HL-60 (cell line): ENCODE data around the gene MPP4.

Experiments
- CTCF ChIP-seq: IDR thresholded peaks from one replicate; pipeline ENCODE4 v1.5.1; 2011; ENCODE audit warnings: low read length, control low read depth, inconsistent platforms; ENCODE audit not compliant: insufficient read depth
- POLR2AphosphoS5 ChIP-seq: IDR thresholded peaks from 2 replicates; pipeline ENCODE4 v1.6.1; 2012; ENCODE audit warnings: low read depth

GRCh38 chr2:201674794-201675193, 23.6 kb downstream of the MPP4 start:
- TF ChIP-seq CTCF (no peak), POLR2AphosphoS5 (no peak)
